ENCODE measurements around the gene ARL8A.
A peak's percentile ranks its signal among the peaks of the same experiment; 100 is the strongest.

The ARL8A gene

GRCh38 chr1:202163281-202164270 is 19.0 kb upstream of the ARL8A start:
- Histone ChIP-seq H3K27ac (ENCODE audit: low read depth in 2 of 2, low read length in 2 of 2) (peak overlapping the region in 1 of 2 donors; percentile 67), H3K9ac (ENCODE audit: low read depth in 1 of 2, low read length in 2 of 2) (no peak overlapping the region), H3K4me3 (ENCODE audit: low read length in 2 of 2) (no peak overlapping the region), H3K9me3 (ENCODE audit: control insufficient read depth in 2 of 2, low read length in 2 of 2) (no peaks in the 10 kb centered on the region), H3K36me3 (ENCODE audit: control insufficient read depth in 2 of 2, insufficient read depth in 2 of 2, low read length in 2 of 2) (no peaks in the 10 kb centered on the region), H3K27me3 (ENCODE audit: control insufficient read depth in 2 of 2, insufficient read depth in 2 of 2, low read length in 2 of 2) (no peaks in the 10 kb centered on the region), H3K4me1 (ENCODE audit: control insufficient read depth in 2 of 2, insufficient read depth in 2 of 2, low read length in 2 of 2) (peaks cover 0 to 12% of the 10 kb centered on the region in 2 donors)

DNA sequence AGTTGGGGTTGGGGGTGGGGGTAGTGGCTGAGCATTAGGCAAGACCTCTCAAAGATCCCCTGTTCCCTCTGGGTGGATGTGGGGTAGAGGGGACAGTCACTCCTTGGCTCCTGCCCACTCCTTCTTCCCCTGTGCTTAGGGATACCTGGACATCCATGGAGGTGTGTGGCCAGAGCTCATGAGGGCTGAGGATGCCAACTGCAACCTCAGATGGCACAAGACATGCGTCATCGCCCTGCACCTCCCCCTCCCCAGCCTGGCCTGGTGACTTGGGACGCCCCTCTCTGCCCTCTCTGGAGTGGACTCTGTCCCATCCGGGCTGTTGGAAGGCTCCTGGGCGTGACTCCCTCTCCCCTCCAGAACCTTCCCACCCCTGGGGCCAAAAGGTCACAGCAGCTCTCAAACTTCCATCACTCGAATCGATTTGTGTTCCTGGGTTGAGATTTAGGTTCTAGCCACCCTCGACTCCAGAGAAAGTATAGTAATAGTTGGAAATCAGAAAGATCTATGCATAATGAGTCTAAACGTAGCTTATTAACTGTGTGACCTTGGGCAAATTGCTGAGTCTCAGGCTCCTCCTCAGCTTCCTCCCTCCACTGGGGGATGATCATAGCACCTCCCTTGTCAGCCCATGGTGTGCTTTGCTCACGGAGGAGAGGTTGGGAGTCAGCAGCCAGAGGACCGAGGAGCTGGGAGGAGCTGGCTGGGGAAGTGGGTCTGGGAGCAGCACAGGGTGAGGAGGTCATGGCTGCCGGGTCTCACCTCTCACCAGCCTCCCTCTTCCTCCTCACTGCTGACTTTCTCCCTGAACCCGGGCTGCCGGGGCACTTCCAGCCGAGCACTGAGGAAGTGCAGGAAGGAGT is 18.1 kb upstream of the ARL8A start:
- Histone ChIP-seq H3K9ac (ENCODE audit: low read depth in 1 of 2, low read length in 2 of 2) (peak overlapping the region in 1 of 2 donors; percentile 32), H3K27me3 (ENCODE audit: control insufficient read depth in 2 of 2, insufficient read depth in 2 of 2, low read length in 2 of 2) (no peaks in the 10 kb centered on the region), H3K36me3 (ENCODE audit: control insufficient read depth in 2 of 2, insufficient read depth in 2 of 2, low read length in 2 of 2) (no peaks in the 10 kb centered on the region), H3K27ac (ENCODE audit: low read depth in 2 of 2, low read length in 2 of 2) (peak overlapping the region in 1 of 2 donors; percentile 67), H3K9me3 (ENCODE audit: control insufficient read depth in 2 of 2, low read length in 2 of 2) (no peaks in the 10 kb centered on the region), H3K4me3 (ENCODE audit: low read length in 2 of 2) (peak overlapping the region in 1 of 2 donors; percentile 31), H3K4me1 (ENCODE audit: control insufficient read depth in 2 of 2, insufficient read depth in 2 of 2, low read length in 2 of 2) (peaks cover 0 to 14% of the 10 kb centered on the region in 2 donors)

GRCh38 chr1:202162047-202162417 is 17.5 kb upstream of the ARL8A start:
- Histone ChIP-seq H3K27ac (ENCODE audit: low read depth in 2 of 2, low read length in 2 of 2) (peak overlapping the region; percentile 52 to 86), H3K36me3 (ENCODE audit: control insufficient read depth in 2 of 2, insufficient read depth in 2 of 2, low read length in 2 of 2) (no peaks in the 10 kb centered on the region), H3K4me3 (ENCODE audit: low read length in 2 of 2) (peak overlapping the region in 1 of 2 donors; percentile 31), H3K9me3 (ENCODE audit: control insufficient read depth in 2 of 2, low read length in 2 of 2) (no peaks in the 10 kb centered on the region), H3K27me3 (ENCODE audit: control insufficient read depth in 2 of 2, insufficient read depth in 2 of 2, low read length in 2 of 2) (no peaks in the 10 kb centered on the region), H3K9ac (ENCODE audit: low read depth in 1 of 2, low read length in 2 of 2) (peak overlapping the region in 1 of 2 donors; percentile 32), H3K4me1 (ENCODE audit: control insufficient read depth in 2 of 2, insufficient read depth in 2 of 2, low read length in 2 of 2) (peaks cover 0 to 14% of the 10 kb centered on the region in 2 donors)

DNA sequence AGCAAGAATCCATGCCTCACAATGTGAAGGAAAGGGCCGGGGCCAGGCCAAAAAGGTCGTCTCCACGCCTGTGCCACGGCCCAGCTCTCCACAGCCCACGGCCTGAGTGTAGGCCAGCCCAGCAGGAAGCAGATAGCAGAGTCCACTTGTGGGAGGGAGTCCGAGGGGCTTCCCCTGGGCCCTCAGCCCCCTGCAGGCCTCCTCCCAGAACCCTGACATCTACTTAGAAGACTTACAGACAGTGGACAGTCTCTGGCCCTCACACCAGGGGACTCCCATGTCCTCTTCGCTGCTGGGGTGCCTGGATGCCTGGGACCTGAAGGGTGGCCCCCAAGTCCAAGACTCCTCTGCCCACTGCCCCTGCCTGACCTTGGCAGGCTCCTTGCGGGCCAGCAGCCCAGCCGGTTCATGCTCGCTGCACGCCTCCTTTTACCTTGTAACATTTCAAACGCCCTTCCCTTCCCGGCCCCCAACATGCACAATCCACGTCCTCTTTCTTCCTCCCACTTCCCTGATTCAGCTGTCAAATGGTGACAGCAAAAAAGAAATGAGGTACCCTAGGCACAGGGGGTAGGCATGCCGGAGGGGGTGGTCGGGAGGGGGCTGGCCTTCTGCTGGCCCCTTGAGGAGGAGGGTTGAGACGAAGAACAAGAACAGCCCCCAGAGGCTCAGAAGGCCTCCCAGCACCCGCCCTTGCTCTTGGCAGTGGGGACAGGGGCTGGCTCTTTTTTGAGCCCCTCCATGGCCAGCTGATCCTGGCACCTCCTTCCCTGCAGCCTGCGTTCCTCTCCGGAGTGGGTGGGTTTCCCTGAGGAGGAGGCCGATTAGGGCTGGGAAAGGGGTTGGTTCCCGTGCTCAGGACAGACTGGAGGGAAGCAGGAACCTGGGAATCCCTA is 16.9 kb upstream of the ARL8A start:
- Histone ChIP-seq H3K27me3 (ENCODE audit: control insufficient read depth in 2 of 2, insufficient read depth in 2 of 2, low read length in 2 of 2) (no peaks in the 10 kb centered on the region), H3K36me3 (ENCODE audit: control insufficient read depth in 2 of 2, insufficient read depth in 2 of 2, low read length in 2 of 2) (no peaks in the 10 kb centered on the region), H3K9ac (ENCODE audit: low read depth in 1 of 2, low read length in 2 of 2) (peak overlapping the region; percentile 64 to 80), H3K4me1 (ENCODE audit: control insufficient read depth in 2 of 2, insufficient read depth in 2 of 2, low read length in 2 of 2) (peaks cover 0 to 14% of the 10 kb centered on the region in 2 donors), H3K9me3 (ENCODE audit: control insufficient read depth in 2 of 2, low read length in 2 of 2) (no peaks in the 10 kb centered on the region), H3K4me3 (ENCODE audit: low read length in 2 of 2) (peak overlapping the region in 1 of 2 donors; percentile 80), H3K27ac (ENCODE audit: low read depth in 2 of 2, low read length in 2 of 2) (peak overlapping the region; percentile 52 to 86)

- Histone ChIP-seq H3K4me3 (ENCODE audit: low read length in 2 of 2) (peak within 1 kb of the TSS; percentile 67 to 80), H3K9ac (ENCODE audit: low read depth in 1 of 2, low read length in 2 of 2) (peak within 1 kb of the TSS; percentile 64 to 80), H3K9me3 (ENCODE audit: control insufficient read depth in 2 of 2, low read length in 2 of 2) (no peaks in the 10 kb centered on the region), H3K36me3 (ENCODE audit: control insufficient read depth in 2 of 2, insufficient read depth in 2 of 2, low read length in 2 of 2) (no peaks in the 10 kb centered on the region), H3K4me1 (ENCODE audit: control insufficient read depth in 2 of 2, insufficient read depth in 2 of 2, low read length in 2 of 2) (peaks cover 0 to 16% of the 10 kb centered on the region in 2 donors), H3K27ac (ENCODE audit: low read depth in 2 of 2, low read length in 2 of 2) (peak within 1 kb of the TSS; percentile 66 to 86), H3K27me3 (ENCODE audit: control insufficient read depth in 2 of 2, insufficient read depth in 2 of 2, low read length in 2 of 2) (no peaks in the 10 kb centered on the region)
These were observed 15.9 kb upstream of the ARL8A start, which contains the start of gene PTPN7 for GRCh38 chr1:202160377-202160940. PTPN7 (minus strand) TSS chr1:202160602; CDS start chr1:202159402, 1,200 bp downstream.

GRCh38 chr1:202159534-202160371 is 15.2 kb upstream of the ARL8A start:
- no peaks in the 10 kb centered on the region for H3K36me3 ChIP-seq (ENCODE audit: control insufficient read depth in 2 of 2, insufficient read depth in 2 of 2, low read length in 2 of 2)
- H3K9ac ChIP-seq (ENCODE audit: low read depth in 1 of 2, low read length in 2 of 2) = peak overlapping the region; percentile 64 to 80
- no peaks in the 10 kb centered on the region for H3K27me3 ChIP-seq (ENCODE audit: control insufficient read depth in 2 of 2, insufficient read depth in 2 of 2, low read length in 2 of 2)
- H3K9me3 ChIP-seq (ENCODE audit: control insufficient read depth in 2 of 2, low read length in 2 of 2) = no peaks in the 10 kb centered on the region
- peak overlapping the region; percentile 66 to 86 for H3K27ac ChIP-seq (ENCODE audit: low read depth in 2 of 2, low read length in 2 of 2)
- peak overlapping the region; percentile 67 to 80 for H3K4me3 ChIP-seq (ENCODE audit: low read length in 2 of 2)
- H3K4me1 ChIP-seq (ENCODE audit: control insufficient read depth in 2 of 2, insufficient read depth in 2 of 2, low read length in 2 of 2) = peaks cover 0 to 22% of the 10 kb centered on the region in 2 donors

GRCh38 chr1:202158810-202159533 is 14.4 kb upstream of the ARL8A start:
- Histone ChIP-seq H3K27me3 (ENCODE audit: control insufficient read depth in 2 of 2, insufficient read depth in 2 of 2, low read length in 2 of 2) (no peaks in the 10 kb centered on the region), H3K27ac (ENCODE audit: low read depth in 2 of 2, low read length in 2 of 2) (peak overlapping the region; percentile 1 to 86), H3K9me3 (ENCODE audit: control insufficient read depth in 2 of 2, low read length in 2 of 2) (no peaks in the 10 kb centered on the region), H3K4me3 (ENCODE audit: low read length in 2 of 2) (peak overlapping the region; percentile 67 to 80), H3K4me1 (ENCODE audit: control insufficient read depth in 2 of 2, insufficient read depth in 2 of 2, low read length in 2 of 2) (peaks cover 0 to 22% of the 10 kb centered on the region in 2 donors), H3K36me3 (ENCODE audit: control insufficient read depth in 2 of 2, insufficient read depth in 2 of 2, low read length in 2 of 2) (no peaks in the 10 kb centered on the region), H3K9ac (ENCODE audit: low read depth in 1 of 2, low read length in 2 of 2) (peak overlapping the region; percentile 26 to 80)

- H3K4me1 ChIP-seq (ENCODE audit: control insufficient read depth in 2 of 2, insufficient read depth in 2 of 2, low read length in 2 of 2) = peaks cover 0 to 18% of the 10 kb centered on the region in 2 donors
- H3K27me3 ChIP-seq (ENCODE audit: control insufficient read depth in 2 of 2, insufficient read depth in 2 of 2, low read length in 2 of 2) = no peaks in the 10 kb centered on the region
- no peak overlapping the region for H3K9ac ChIP-seq (ENCODE audit: low read depth in 1 of 2, low read length in 2 of 2)
- no peak overlapping the region for H3K27ac ChIP-seq (ENCODE audit: low read depth in 2 of 2, low read length in 2 of 2)
- H3K9me3 ChIP-seq (ENCODE audit: control insufficient read depth in 2 of 2, low read length in 2 of 2) = no peaks in the 10 kb centered on the region
- no peak overlapping the region for H3K4me3 ChIP-seq (ENCODE audit: low read length in 2 of 2)
- no peaks in the 10 kb centered on the region for H3K36me3 ChIP-seq (ENCODE audit: control insufficient read depth in 2 of 2, insufficient read depth in 2 of 2, low read length in 2 of 2)
These were observed 13.4 kb upstream of the ARL8A start for GRCh38 chr1:202157945-202158344.
